ENCODE results near the gene RASSF5.

DNA sequence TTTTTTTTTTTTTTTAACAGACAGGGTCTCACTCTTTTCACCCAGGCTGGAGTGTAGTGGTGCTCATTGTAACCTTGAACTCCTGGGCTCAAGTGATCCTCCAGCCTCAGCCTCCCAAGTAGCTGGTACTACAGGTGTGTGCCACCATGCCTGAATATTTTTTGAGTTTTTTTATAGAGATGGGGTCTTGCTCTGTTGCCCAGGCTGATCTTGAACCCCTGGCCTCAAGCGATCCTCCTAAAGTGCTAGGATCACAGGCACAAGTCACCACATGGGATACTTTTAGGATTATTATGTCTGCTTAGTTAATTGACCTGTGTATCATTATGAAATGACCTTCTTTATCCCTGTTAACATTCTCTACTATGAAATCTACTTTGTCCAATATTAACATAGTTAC lies 38.0 kb downstream of the RASSF5 start:
- TF ChIP-seq CTCF (IDR thresholded peaks at IDR 0.05) (no peak), EZH2 (IDR thresholded peaks at IDR 0.05; ENCODE audit: borderline replicate concordance, insufficient read depth, low read depth, low read length, poor library complexity, severe bottlenecking) (no peak)

All from B cell (primary cell).